ENCODE data around the gene GPR155. TPM values are rescaled to one million over a fixed set of nuclear protein-coding genes. Genes with fewer than 3 reads are reported as not detected.

Gene GPR155
- total RNA-seq, 6 donors from 2014 or later = 2.2 to 7.5 (median 3.6) TPM

DNA sequence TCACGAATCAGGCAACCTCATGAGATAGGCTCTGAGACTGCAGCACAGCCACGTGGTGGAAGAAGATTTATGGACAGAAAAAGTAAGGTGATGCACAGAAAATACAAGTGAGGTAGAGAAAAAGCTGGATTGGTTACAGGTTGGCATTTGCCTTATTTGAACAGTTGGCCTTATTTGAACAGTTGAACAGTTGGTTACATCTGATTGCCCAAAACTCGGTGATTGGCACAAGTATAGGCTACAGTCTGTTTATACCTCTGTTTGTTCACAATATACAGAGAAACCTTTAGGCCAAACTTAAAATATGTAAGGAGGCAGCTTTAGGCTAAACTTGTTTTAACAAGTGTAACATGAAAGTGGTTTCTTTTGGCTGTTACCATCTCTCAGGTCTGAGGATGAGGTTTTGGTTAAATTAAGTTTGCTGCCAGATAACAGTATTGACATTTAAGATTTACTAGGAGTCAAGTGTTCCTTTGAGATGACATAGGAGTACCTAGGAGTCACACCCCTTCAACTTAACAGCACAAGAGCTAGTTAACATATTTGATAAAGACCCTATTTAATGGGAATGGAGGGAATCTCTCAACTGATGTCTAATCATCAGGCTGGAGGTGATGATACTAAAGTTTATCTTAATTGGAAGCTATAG is 16.5 kb upstream of the GPR155 start:
- WGBS, 2 donors = 66 to 76% methylated on average over 3 of the region's 3 CpGs
- no peak for ATAC-seq (ENCODE audit: low FRiP score in 2 of 2)
- no peaks in the 10 kb centered on the region for H3K36me3 ChIP-seq

GRCh38 chr2:174499371-174499770 is 12.5 kb upstream of the GPR155 start:
- Histone ChIP-seq H3K27ac (no peak overlapping the region), H3K9me3 (no peaks in the 10 kb centered on the region), H3K27me3 (no peaks in the 10 kb centered on the region), H3K4me1 (no peaks in the 10 kb centered on the region), H3K4me3 (no peak overlapping the region), H3K36me3 (no peaks in the 10 kb centered on the region)
- no peak for TF ChIP-seq POLR2AphosphoS5 (IDR thresholded peaks at IDR 0.05)
- TF ChIP-seq, protein P1, sequence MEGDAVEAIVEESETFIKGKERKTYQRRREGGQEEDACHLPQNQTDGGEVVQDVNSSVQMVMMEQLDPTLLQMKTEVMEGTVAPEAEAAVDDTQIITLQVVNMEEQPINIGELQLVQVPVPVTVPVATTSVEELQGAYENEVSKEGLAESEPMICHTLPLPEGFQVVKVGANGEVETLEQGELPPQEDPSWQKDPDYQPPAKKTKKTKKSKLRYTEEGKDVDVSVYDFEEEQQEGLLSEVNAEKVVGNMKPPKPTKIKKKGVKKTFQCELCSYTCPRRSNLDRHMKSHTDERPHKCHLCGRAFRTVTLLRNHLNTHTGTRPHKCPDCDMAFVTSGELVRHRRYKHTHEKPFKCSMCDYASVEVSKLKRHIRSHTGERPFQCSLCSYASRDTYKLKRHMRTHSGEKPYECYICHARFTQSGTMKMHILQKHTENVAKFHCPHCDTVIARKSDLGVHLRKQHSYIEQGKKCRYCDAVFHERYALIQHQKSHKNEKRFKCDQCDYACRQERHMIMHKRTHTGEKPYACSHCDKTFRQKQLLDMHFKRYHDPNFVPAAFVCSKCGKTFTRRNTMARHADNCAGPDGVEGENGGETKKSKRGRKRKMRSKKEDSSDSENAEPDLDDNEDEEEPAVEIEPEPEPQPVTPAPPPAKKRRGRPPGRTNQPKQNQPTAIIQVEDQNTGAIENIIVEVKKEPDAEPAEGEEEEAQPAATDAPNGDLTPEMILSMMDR (IDR thresholded peaks at IDR 0.05) = no peak
- DNase-seq = no peak
- peak in 1 of 2 donors; percentile 35 for ATAC-seq (ENCODE audit: low FRiP score in 2 of 2)
- WGBS, 2 donors = 79 to 83% methylated on average over 5 of the region's 5 CpGs

More for the DNA sequence above, 16.5 kb upstream of the GPR155 start:
- no peak overlapping the region for H3K4me3 ChIP-seq
- H3K9me3 ChIP-seq = no peaks in the 10 kb centered on the region
- H3K27me3 ChIP-seq = no peaks in the 10 kb centered on the region
- TF ChIP-seq, protein P1 (IDR thresholded peaks at IDR 0.05) = no peak
- TF ChIP-seq POLR2A (IDR thresholded peaks at IDR 0.05) (no peak), EP300 (IDR thresholded peaks at IDR 0.05) (no peak), POLR2AphosphoS5 (IDR thresholded peaks at IDR 0.05) (no peak)
- no peak overlapping the region for H3K27ac ChIP-seq
- no peak for DNase-seq
- H3K4me1 ChIP-seq = no peaks in the 10 kb centered on the region

- TF ChIP-seq POLR2AphosphoS5 (IDR thresholded peaks at IDR 0.05) (no peak), EP300 (IDR thresholded peaks at IDR 0.05) (no peak), POLR2A (IDR thresholded peaks at IDR 0.05) (no peak)
- no peaks in the 10 kb centered on the region for H3K4me1 ChIP-seq
- no peak overlapping the region for H3K4me3 ChIP-seq
- whole genome bisulfite sequencing, 2 donors = 62 to 63% methylated on average over 5 of the region's 5 CpGs
- DNase-seq (no peak), ATAC-seq (ENCODE audit: low FRiP score in 2 of 2) (peak in 1 of 2 donors; percentile 65)
- no peak overlapping the region for H3K27ac ChIP-seq
- no peaks in the 10 kb centered on the region for H3K27me3 ChIP-seq
- H3K36me3 ChIP-seq = no peaks in the 10 kb centered on the region
- H3K9me3 ChIP-seq = no peaks in the 10 kb centered on the region
These were observed 8.7 kb upstream of the GPR155 start for GRCh38 chr2:174495365-174496012.

DNA sequence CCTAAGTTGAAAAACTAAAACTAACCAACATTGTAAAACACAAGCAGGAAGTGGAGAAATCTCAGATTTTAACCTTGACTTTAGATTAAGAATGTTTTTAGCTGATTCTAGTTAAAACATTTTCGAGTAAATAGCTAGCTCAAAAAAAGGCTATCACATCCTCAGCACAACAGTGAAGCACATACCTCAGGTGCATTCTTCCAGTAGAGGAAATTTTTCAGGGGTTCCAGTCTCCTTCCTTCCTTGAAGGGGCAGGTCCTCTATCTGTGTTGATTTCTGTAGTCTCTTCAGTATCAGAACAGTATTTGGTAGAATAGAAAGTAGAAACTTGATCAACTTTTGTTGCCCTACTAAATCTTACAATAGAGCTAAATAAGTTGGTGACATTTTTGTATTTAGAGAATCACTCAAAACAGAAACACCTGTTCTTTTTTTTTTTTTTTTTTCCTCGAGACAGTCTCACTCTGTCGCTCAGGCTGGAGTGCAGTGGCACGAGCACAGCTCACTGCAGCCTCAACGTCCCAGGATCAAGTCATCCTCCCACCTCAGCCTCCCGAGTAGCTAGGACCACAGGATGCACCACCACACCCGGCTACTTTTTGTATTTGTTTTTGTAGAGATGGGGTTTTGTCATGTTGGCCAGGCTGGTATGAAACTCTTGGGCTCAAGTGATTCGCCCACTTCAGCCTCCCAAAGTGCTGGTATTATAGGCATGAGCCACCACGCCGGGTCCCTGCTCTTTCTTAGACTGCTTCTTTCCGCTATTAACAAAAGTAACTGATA is 6.9 kb upstream of the GPR155 start:
- no peak for DNase-seq
- Histone ChIP-seq H3K27me3 (no peaks in the 10 kb centered on the region), H3K27ac (peak overlapping the region; percentile 35 to 75 (median 58)), H3K9me3 (no peaks in the 10 kb centered on the region), H3K4me3 (no peak overlapping the region), H3K4me1 (no peaks in the 10 kb centered on the region), H3K36me3 (no peaks in the 10 kb centered on the region)
- WGBS, 2 donors = 84 to 90% methylated on average over 11 of the region's 11 CpGs
- no peak for ATAC-seq (ENCODE audit: low FRiP score in 2 of 2)
- no peak for TF ChIP-seq EP300 (IDR thresholded peaks at IDR 0.05)

- WGBS, 2 donors = 72 to 82% methylated on average over 7 of the region's 7 CpGs
These were observed 6.2 kb upstream of the GPR155 start for GRCh38 chr2:174492963-174493431.

More at GRCh38 chr2:174492963-174493431, 6.2 kb upstream of the GPR155 start:
- Histone ChIP-seq H3K4me1 (no peaks in the 10 kb centered on the region), H3K27me3 (no peaks in the 10 kb centered on the region), H3K9me3 (no peaks in the 10 kb centered on the region), H3K4me3 (peak overlapping the region in 1 of 4 donors; percentile 0), H3K27ac (peak overlapping the region; percentile 45 to 75 (median 60)), H3K36me3 (no peaks in the 10 kb centered on the region)
- ATAC-seq (ENCODE audit: low FRiP score in 2 of 2) (peak in 1 of 2 donors; percentile 36), DNase-seq (peak in 1 of 2 donors; percentile 25)
- TF ChIP-seq POLR2AphosphoS5 (IDR thresholded peaks at IDR 0.05) = no peak
- TF ChIP-seq, protein P1 (IDR thresholded peaks at IDR 0.05) = no peak
- no peak for TF ChIP-seq POLR2A (IDR thresholded peaks at IDR 0.05)
- TF ChIP-seq EP300 (IDR thresholded peaks at IDR 0.05) = no peak

Data from upper lobe of left lung (tissue), 6 donors.